ENCODE measurements around the gene MUC6.

MUC6 gene, protein sequence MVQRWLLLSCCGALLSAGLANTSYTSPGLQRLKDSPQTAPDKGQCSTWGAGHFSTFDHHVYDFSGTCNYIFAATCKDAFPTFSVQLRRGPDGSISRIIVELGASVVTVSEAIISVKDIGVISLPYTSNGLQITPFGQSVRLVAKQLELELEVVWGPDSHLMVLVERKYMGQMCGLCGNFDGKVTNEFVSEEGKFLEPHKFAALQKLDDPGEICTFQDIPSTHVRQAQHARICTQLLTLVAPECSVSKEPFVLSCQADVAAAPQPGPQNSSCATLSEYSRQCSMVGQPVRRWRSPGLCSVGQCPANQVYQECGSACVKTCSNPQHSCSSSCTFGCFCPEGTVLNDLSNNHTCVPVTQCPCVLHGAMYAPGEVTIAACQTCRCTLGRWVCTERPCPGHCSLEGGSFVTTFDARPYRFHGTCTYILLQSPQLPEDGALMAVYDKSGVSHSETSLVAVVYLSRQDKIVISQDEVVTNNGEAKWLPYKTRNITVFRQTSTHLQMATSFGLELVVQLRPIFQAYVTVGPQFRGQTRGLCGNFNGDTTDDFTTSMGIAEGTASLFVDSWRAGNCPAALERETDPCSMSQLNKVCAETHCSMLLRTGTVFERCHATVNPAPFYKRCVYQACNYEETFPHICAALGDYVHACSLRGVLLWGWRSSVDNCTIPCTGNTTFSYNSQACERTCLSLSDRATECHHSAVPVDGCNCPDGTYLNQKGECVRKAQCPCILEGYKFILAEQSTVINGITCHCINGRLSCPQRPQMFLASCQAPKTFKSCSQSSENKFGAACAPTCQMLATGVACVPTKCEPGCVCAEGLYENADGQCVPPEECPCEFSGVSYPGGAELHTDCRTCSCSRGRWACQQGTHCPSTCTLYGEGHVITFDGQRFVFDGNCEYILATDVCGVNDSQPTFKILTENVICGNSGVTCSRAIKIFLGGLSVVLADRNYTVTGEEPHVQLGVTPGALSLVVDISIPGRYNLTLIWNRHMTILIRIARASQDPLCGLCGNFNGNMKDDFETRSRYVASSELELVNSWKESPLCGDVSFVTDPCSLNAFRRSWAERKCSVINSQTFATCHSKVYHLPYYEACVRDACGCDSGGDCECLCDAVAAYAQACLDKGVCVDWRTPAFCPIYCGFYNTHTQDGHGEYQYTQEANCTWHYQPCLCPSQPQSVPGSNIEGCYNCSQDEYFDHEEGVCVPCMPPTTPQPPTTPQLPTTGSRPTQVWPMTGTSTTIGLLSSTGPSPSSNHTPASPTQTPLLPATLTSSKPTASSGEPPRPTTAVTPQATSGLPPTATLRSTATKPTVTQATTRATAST (N-terminal part only)

DNA sequence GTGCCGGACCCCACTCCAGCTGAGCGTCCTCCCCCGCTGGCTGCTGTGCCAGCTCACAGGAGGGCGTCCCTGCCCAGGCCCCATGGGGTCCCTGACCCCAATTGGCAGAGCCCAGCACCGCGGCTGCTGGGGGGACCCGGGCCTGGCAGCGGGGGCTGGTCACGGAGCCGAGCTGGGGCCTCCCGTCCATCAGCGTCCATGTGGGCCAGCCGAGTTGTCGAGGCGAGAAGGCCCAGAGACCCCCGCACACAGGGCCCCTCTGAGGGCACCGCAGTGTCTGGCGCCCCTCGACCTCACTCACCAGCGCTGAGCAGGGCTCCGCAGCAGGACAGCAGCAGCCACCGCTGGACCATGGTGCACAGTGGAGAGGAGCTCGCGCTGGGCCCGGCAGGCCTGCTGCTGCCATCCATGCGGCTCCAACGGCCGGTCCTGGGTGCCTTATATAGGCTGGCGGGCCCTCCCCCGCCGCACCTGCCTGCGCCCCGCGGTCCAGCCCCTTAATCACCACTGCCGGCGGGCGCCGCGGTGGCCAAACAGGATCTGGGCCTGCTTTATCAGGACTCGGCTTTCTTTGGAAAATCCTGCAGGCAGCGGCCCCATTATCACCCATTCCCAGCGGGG lies at the start of gene MUC6:
MUC6 (minus strand) TSS at position 416 of the 621 bp plus-strand sequence; CDS start at position 353, 63 bp downstream.
- TF ChIP-seq, protein P1, sequence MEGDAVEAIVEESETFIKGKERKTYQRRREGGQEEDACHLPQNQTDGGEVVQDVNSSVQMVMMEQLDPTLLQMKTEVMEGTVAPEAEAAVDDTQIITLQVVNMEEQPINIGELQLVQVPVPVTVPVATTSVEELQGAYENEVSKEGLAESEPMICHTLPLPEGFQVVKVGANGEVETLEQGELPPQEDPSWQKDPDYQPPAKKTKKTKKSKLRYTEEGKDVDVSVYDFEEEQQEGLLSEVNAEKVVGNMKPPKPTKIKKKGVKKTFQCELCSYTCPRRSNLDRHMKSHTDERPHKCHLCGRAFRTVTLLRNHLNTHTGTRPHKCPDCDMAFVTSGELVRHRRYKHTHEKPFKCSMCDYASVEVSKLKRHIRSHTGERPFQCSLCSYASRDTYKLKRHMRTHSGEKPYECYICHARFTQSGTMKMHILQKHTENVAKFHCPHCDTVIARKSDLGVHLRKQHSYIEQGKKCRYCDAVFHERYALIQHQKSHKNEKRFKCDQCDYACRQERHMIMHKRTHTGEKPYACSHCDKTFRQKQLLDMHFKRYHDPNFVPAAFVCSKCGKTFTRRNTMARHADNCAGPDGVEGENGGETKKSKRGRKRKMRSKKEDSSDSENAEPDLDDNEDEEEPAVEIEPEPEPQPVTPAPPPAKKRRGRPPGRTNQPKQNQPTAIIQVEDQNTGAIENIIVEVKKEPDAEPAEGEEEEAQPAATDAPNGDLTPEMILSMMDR (conservative IDR thresholded peaks at IDR 0.05; ENCODE audit: low read length): no peak
- no peak within 1 kb of the TSS for H3K4me3 ChIP-seq (ENCODE audit: low read length)
- no peak for DNase-seq (ENCODE audit: low read depth)

DNA sequence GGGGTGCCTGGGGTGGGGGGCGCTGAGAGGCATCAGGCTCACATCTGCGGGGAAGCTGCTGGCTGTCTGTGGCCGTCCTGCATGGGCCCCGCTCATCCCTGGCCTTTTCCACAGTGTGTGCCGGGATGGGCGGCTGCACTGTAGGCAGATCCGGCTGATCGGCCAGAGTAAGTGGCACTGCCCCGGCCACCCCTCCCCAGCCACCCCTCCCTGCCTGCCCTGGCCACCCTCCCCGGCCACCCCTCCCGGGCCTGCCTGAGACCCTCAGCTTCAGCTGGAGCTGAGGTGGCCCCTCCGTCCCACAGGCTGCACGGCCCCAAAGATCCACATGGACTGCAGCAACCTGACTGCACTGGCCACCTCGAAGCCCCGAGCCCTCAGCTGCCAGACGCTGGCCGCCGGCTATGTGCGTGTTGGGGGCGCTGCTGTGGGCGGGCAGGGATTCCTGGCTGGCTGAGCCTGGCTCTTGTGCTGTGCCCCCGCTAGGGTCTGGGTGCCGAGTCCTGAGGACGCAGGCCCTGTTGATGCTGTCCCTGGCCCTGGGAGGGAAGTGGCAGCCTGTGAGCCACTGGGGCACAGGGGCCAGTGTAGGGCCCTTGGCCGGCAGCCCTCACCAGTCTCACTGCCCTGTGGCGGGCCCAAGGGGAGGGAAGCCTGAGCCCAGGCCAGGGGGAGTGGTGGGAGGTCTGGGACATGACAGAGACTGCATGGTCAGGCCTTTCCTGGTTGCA lies 49.1 kb upstream of the MUC6 start:
- TF ChIP-seq, protein P1 (conservative IDR thresholded peaks at IDR 0.05; ENCODE audit: low read length): no peak
- H3K4me3 ChIP-seq (ENCODE audit: low read length): no peak overlapping the region
- DNase-seq (ENCODE audit: low read depth): no peak

DNA sequence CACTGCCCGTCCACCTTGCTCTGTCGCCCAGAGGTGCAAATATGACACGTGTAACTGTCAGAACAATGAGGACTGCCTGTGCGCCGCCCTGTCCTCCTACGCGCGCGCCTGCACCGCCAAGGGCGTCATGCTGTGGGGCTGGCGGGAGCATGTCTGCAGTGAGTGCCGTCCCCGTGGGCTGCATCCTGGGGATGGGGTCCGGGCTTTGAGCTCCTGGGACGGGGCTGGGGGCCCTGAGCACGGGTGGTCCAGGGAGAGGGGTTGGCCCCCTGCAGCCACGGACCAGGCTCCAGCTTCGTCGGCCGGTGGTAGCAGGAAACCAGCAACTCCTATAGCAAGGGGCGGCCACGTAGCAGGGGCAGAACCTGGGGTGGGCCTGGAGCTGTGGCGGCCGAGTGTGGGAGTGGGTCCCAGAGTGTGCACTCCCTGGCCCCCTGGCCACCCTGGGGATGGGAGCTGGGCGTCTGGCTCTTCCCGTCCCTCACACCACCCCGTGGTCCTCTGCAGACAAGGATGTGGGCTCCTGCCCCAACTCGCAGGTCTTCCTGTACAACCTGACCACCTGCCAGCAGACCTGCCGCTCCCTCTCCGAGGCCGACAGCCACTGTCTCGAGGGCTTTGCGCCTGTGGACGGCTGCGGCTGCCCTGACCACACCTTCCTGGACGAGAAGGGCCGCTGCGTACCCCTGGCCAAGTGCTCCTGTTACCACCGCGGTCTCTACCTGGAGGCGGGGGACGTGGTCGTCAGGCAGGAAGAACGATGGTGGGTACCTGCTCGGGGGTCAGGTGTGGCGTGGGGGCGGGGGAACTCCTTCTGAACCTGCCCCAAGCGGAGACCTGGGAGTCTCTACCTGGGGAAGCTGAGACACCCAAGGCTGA lies 48.3 kb upstream of the MUC6 start:
- no peak overlapping the region for H3K4me3 ChIP-seq (ENCODE audit: low read length)
- TF ChIP-seq, protein P1 (conservative IDR thresholded peaks at IDR 0.05; ENCODE audit: low read length): no peak
- no peak for DNase-seq (ENCODE audit: low read depth)

DNA sequence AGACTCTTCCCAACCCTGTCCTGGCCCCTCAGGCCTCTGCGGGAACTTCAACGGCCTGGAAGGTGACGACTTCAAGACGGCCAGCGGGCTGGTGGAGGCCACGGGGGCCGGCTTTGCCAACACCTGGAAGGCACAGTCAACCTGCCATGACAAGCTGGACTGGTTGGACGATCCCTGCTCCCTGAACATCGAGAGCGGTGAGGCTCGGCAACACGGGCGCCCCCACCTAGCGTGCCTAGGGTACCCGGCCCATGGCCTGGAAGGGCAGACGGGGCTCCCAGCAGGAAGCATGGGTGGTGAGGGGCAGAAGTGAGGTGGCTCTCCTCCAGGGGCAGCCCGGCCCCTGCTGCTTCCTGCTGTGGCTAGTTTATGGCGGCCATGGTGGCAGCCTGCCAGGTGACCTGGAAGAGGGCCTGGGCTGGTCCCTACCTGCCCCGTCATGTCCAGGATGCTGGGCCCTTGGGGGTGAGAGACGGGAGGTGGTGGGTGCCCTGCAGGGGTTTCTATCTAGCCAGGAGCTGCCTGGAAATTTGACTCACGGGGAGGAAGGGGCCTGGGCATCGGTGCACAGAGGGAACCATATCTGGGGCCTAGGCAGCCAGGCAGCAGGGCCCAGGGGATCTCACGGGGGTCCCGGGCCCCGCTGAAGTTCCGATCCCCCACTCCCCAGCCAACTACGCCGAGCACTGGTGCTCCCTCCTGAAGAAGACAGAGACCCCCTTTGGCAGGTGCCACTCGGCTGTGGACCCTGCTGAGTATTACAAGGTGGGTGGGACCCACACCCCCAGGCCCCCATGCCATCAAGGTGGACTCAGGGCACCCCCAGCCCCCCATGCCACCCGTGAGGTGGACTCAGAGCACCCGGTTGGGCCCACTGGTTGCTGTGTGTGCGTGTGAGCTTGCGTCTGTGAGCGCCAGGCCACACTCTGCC lies 47.4 kb upstream of the MUC6 start:
- TF ChIP-seq, protein P1 (conservative IDR thresholded peaks at IDR 0.05; ENCODE audit: low read length): no peak
- no peak overlapping the region for H3K4me3 ChIP-seq (ENCODE audit: low read length)
- no peak for DNase-seq (ENCODE audit: low read depth)

Measured in AG10803 (cell line).